GM12864 (cell line): Measurements from ENCODE around the gene TAF5L.

Source experiments
- DNase-seq: peaks from one replicate; pipeline ENCODE4 v3.0.0-alpha.2; 2011; ENCODE audit warnings: low read depth
- H3K4me3 ChIP-seq: 2 replicates; pipeline ENCODE4 v1.5.1; 2011; ENCODE audit warnings: mild to moderate bottlenecking, low read depth, low read length, control low read depth
- TF ChIP-seq, protein P1 (sequence below): IDR thresholded peaks from 2 replicates; pipeline ENCODE4 v1.5.1; 2011; ENCODE audit warnings: low read depth, mild to moderate bottlenecking, moderate library complexity, low read length, control low read depth, inconsistent platforms; ENCODE audit errors: missing control alignments

The TAF5L gene

DNA sequence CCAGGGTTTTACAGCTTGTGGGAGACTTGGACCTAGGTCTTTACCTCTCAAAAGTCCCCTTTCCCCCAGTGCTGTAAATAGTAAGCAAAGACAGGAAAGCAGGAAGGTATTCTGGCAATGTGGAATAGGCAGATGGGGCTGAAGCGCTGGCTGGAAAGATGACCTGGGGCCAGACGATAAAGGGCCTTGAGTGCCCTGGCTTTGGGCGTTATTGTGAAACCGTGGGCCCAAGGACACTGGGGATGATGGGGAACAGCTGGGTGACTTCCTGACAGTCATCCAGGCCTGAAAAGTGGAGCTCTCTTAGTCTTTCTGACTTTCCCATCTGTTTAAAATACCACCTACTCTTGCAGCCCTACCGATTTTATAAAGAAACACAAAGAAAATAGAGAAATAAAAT, 16.5 kb upstream of the TAF5L start:
- no peak overlapping the region for H3K4me3 ChIP-seq
- no peak for DNase-seq
- TF ChIP-seq, protein P1, sequence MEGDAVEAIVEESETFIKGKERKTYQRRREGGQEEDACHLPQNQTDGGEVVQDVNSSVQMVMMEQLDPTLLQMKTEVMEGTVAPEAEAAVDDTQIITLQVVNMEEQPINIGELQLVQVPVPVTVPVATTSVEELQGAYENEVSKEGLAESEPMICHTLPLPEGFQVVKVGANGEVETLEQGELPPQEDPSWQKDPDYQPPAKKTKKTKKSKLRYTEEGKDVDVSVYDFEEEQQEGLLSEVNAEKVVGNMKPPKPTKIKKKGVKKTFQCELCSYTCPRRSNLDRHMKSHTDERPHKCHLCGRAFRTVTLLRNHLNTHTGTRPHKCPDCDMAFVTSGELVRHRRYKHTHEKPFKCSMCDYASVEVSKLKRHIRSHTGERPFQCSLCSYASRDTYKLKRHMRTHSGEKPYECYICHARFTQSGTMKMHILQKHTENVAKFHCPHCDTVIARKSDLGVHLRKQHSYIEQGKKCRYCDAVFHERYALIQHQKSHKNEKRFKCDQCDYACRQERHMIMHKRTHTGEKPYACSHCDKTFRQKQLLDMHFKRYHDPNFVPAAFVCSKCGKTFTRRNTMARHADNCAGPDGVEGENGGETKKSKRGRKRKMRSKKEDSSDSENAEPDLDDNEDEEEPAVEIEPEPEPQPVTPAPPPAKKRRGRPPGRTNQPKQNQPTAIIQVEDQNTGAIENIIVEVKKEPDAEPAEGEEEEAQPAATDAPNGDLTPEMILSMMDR, result no peak

DNA sequence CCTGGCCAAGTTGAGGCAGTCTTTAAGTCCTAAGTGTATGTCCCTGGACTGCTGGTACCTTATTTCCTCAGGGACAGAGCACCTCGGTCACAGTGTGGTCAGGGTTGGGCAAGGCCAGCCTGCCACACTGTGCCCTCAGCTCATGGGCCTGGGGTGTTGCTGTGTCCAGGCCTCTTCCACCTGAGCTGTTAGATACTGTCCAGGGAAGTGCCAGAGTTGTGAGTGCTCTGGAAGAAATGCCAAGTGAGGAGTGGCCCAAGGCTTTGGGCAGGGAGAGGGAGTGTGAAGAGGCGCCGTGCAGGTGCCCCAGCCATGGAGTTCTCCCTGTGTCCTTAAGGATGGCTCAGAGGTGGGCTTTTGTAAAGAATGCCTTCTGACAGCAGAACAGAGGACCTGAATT, 15.4 kb upstream of the TAF5L start:
- H3K4me3 ChIP-seq, result no peak overlapping the region
- DNase-seq, result no peak
- TF ChIP-seq, protein P1, result no peak

DNA sequence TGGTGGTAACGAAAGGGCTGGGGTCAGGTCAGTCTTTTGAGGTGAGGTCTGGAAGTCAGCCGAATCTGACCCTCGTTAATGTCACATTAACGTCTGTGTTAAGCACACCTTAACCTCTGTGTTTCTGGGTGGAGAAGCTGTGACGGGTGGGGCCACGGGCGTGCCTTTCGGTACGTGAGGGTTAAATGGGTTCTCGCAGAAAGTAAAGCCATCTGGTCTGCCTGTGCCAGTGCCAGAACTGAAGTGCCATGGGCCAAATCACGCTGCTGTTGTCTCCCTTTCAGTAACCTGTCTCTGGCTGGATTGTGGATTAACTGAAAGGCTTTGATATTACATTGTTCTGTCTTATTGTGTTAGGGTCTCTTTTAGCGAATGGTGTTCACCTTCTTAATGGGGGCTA, 14.5 kb upstream of the TAF5L start:
- no peak overlapping the region for H3K4me3 ChIP-seq
- TF ChIP-seq, protein P1, result no peak
- no peak for DNase-seq

DNA sequence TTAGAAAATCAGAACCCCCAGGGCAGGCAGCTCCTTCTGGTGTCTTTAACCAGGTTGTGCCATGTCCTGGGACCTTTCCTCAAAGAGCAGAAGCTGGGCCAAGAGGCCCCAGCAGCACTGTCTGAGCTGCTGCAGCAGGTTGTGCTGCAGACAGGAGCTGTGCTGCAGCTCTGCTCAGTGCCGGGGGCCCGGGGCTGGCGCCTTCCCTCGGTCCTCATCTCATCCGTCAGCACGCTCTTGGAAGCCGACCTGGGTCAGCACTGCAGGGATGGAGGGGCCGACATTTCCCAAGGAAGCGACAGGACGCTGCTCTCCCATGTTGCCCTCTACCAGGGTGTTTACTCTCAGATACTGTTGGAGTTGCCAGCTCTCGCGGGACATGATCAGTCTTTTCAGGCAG, 11.8 kb upstream of the TAF5L start:
- TF ChIP-seq, protein P1, result no peak
- H3K4me3 ChIP-seq, result no peak overlapping the region
- no peak for DNase-seq

DNA sequence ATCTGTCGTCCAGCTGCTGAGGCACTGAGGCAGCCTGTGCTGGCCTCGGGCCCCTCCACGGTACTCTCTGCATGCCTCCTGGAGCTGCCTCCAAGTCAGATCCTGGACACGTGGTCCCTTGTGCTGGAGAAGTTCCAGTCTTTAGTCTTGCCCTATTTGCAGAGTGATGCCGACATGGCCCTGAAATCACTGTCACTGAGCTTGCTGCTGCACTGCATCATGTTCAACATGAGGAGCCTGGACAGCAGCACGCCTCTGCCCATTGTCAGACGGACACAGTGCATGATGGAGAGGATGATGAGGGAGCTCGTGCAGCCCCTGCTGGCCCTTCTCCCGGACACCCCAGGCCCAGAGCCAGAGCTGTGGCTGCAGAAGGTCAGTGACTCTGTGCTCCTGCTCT, 10.1 kb upstream of the TAF5L start:
- H3K4me3 ChIP-seq, result no peak overlapping the region
- DNase-seq, result no peak
- TF ChIP-seq, protein P1, result no peak

DNA sequence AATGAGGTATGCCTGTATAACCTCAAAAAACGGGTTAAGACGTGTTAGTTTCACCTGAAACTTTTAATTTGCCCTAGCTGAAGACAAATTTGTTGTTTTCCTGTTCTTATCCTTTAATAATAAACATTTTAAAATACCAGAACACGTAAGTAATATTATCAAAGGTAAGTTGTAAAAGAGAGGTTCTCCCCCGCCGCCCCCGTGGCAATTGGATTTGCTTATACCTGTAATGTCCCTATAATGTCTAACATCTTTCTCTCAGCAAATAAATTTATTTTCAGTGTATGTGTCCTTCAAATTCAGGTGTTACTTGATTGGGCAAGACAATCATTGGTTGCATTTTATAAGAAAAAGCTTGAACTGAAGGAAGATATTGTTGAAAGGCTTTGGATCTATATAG, 6.0 kb upstream of the TAF5L start:
- no peak overlapping the region for H3K4me3 ChIP-seq
- TF ChIP-seq, protein P1, result no peak
- DNase-seq, result no peak

DNA sequence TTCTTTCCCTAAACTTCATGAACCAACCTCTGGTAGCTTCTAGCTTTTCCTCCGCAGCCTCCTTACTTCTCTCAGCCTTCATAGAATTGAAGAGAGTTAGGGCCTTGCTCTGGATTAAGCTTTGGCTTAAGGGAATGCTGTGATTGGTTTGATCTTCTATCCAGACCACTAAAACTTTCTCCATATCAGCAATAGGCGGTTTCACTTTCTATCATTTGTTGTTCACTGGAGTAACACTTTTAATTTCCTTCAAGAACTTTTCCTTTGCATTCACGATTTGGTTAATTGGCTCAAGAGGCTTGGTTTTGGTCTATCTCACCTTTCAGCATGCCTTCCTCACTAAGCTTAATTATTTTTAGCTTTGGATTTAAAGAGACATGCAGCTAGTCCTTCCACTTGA, 5.2 kb upstream of the TAF5L start:
- H3K4me3 ChIP-seq, result no peak overlapping the region
- no peak for DNase-seq
- TF ChIP-seq, protein P1, result no peak
